Parathyroid adenoma (tissue), 2 donors: Measurements from ENCODE around the gene KIF26A.

Experiments
- H2AFZ ChIP-seq: fragments of 300-600 bp; sonication (generic); one replicate; pipeline ENCODE4 v1.7.0; 2017; ENCODE audit warnings: antibody characterized with exemption, mild to moderate bottlenecking
- H3K27ac ChIP-seq: fragments of 300-600 bp; sonication (generic); one replicate; pipeline ENCODE4 v1.7.0; 2017
- H3K27me3 ChIP-seq: fragments of 300-600 bp; sonication (generic); one replicate; pipeline ENCODE4 v1.7.0; 2017; ENCODE audit warnings: low read length; ENCODE audit not compliant: control insufficient read depth, insufficient read depth
- H3K36me3 ChIP-seq: fragments of 300-600 bp; sonication (generic); one replicate; pipeline ENCODE4 v1.7.0; 2017; ENCODE audit warnings: low read length; ENCODE audit not compliant: control insufficient read depth, insufficient read depth
- H3K4me1 ChIP-seq: fragments of 300-600 bp; sonication (generic); one replicate; pipeline ENCODE4 v1.7.0; 2017; ENCODE audit warnings: control low read depth
- H3K4me2 ChIP-seq: fragments of 300-600 bp; sonication (generic); one replicate; pipeline ENCODE4 v1.7.0; 2017; ENCODE audit warnings: low read length
- H3K4me3 ChIP-seq: fragments of 300-600 bp; sonication (generic); one replicate; pipeline ENCODE4 v1.7.0; 2017; ENCODE audit warnings: low read depth, low read length
- H3K79me2 ChIP-seq: fragments of 300-600 bp; sonication (generic); one replicate; pipeline ENCODE4 v1.7.0; 2017; ENCODE audit warnings: control low read depth
- H3K9ac ChIP-seq: fragments of 300-600 bp; sonication (generic); one replicate; pipeline ENCODE4 v1.7.0; 2017; ENCODE audit warnings: mild to moderate bottlenecking
- H3K9me3 ChIP-seq: fragments of 300-600 bp; sonication (generic); one replicate; pipeline ENCODE4 v1.7.0; 2017; ENCODE audit warnings: low read length; ENCODE audit not compliant: control insufficient read depth
- CTCF ChIP-seq: fragments of 300-600 bp; sonication (generic); IDR thresholded peaks from one replicate; pipeline ENCODE4 v1.7.0; 2017; ENCODE audit warnings: antibody characterized with exemption, mild to moderate bottlenecking
- donor health status: primary hyperparathyroidism.

The KIF26A gene

GRCh38 chr14:104210817-104211195, 72.4 kb downstream of the KIF26A start:
- no peak for TF ChIP-seq CTCF
- H2AFZ ChIP-seq: no peak overlapping the region
- H3K27ac ChIP-seq: no peak overlapping the region
- H3K79me2 ChIP-seq: no peaks in the 10 kb centered on the region
- no peaks in the 10 kb centered on the region for H3K9me3 ChIP-seq
- H3K9ac ChIP-seq: no peak overlapping the region
- H3K4me1 ChIP-seq: no peaks in the 10 kb centered on the region
- H3K36me3 ChIP-seq: no peaks in the 10 kb centered on the region
- no peak overlapping the region for H3K4me2 ChIP-seq
- no peak overlapping the region for H3K4me3 ChIP-seq
- H3K27me3 ChIP-seq: no peaks in the 10 kb centered on the region

DNA sequence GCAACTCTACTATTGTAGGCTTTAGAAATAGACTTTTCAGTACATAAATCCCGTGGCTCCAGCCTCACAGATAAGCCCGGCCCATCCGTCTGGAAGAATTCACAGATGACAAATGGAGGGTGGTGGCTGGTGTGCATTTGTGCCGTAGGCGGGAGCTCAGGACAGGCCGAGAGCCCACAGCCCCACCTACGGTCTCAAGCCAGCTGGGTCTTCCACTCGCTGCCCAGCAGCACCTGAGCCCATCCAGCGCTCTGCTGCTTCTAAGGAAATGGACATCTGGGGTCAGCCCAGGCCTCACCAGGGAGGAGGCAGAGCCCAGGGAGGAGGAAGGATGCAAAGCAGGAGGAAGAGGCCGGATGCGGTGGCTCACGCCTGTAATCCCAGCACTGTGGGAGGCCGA, 72.8 kb downstream of the KIF26A start:
- no peak overlapping the region for H3K4me2 ChIP-seq
- no peaks in the 10 kb centered on the region for H3K4me1 ChIP-seq
- H3K27me3 ChIP-seq: no peaks in the 10 kb centered on the region
- H3K9me3 ChIP-seq: no peaks in the 10 kb centered on the region
- H3K4me3 ChIP-seq: no peak overlapping the region
- no peaks in the 10 kb centered on the region for H3K79me2 ChIP-seq
- H3K27ac ChIP-seq: no peak overlapping the region
- H3K9ac ChIP-seq: no peak overlapping the region
- H3K36me3 ChIP-seq: no peaks in the 10 kb centered on the region
- TF ChIP-seq CTCF: no peak
- H2AFZ ChIP-seq: no peak overlapping the region

DNA sequence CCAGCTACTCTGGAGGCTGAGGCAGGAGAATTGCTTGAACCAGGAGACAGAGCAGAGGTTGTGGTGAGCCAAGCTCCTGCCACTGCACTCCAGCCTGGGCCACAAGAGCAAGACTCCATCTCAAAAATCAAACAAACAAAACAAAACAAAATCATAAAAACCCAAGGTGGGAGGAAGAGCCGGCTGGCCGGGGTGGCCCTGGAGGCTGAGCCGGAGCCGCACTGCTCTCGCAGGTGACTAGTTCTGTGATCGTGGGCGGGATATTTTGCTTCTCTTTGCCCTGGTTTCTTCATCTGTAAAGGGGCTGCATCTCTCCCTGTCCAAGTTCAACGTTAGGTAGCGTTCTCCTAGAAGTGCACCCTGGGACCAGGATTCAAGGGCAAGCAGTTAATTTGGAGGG, 73.4 kb downstream of the KIF26A start:
- no peak for TF ChIP-seq CTCF
- H3K4me3 ChIP-seq: no peak overlapping the region
- no peak overlapping the region for H2AFZ ChIP-seq
- no peaks in the 10 kb centered on the region for H3K79me2 ChIP-seq
- no peak overlapping the region for H3K9ac ChIP-seq
- no peak overlapping the region for H3K27ac ChIP-seq
- H3K4me1 ChIP-seq: no peaks in the 10 kb centered on the region
- no peak overlapping the region for H3K4me2 ChIP-seq
- H3K27me3 ChIP-seq: no peaks in the 10 kb centered on the region
- no peaks in the 10 kb centered on the region for H3K36me3 ChIP-seq
- no peaks in the 10 kb centered on the region for H3K9me3 ChIP-seq

GRCh38 chr14:104212206-104213095, 74.1 kb downstream of the KIF26A start:
- no peaks in the 10 kb centered on the region for H3K36me3 ChIP-seq
- H3K9me3 ChIP-seq: no peaks in the 10 kb centered on the region
- no peak overlapping the region for H3K4me2 ChIP-seq
- H3K27ac ChIP-seq: no peak overlapping the region
- no peaks in the 10 kb centered on the region for H3K4me1 ChIP-seq
- H3K79me2 ChIP-seq: no peaks in the 10 kb centered on the region
- no peak overlapping the region for H3K9ac ChIP-seq
- no peak overlapping the region for H2AFZ ChIP-seq
- no peak for TF ChIP-seq CTCF
- no peaks in the 10 kb centered on the region for H3K27me3 ChIP-seq
- H3K4me3 ChIP-seq: no peak overlapping the region
